Right lobe of liver (tissue), 6 donors: ENCODE measurements around the gene RIMS4. TPM values are rescaled to one million over a fixed set of nuclear protein-coding genes. Genes with fewer than 3 reads are reported as not detected.

Source experiments
- ATAC-seq, 4 donors: fragments of 200-7000 bp; cut with Tn5 transposase; one replicate each; pipeline ENCODE4 v1.9.1; 2020; ENCODE audit warnings: mild to moderate bottlenecking in 4 of 4, moderate library complexity in 4 of 4
- DNase-seq, 3 donors: peaks; one replicate each; pipeline ENCODE4 v3.0.0-alpha.2; 2020
- H3K27ac ChIP-seq, 3 donors: fragments of 200-600 bp; one replicate each; pipeline ENCODE4 v1.8.0; 2022
- H3K27me3 ChIP-seq, 2 donors: fragments of 200-600 bp; one replicate each; pipeline ENCODE4 v1.8.0; 2022
- H3K36me3 ChIP-seq, 4 donors: fragments of 200-600 bp; sonication (generic) in 1 of 4; one replicate each; pipeline versions ENCODE4 v1.5.1 to v1.8.0; 2017 to 2022; ENCODE audit warnings: control low read depth in 1 of 4
- H3K4me1 ChIP-seq, 4 donors: fragments of 200-600 bp; sonication (generic) in 1 of 4; one replicate each; pipeline versions ENCODE4 v1.5.1 to v1.8.0; 2017 to 2022; ENCODE audit warnings: control low read depth in 1 of 4
- H3K4me3 ChIP-seq, 3 donors: fragments of 200-600 bp; one replicate each; pipeline ENCODE4 v1.8.0; 2022
- H3K9me3 ChIP-seq, 4 donors: fragments of 200-600 bp; sonication (generic) in 1 of 4; one replicate each; pipeline versions ENCODE4 v1.5.1 to v1.8.0; 2017 to 2022; ENCODE audit warnings: control low read depth in 1 of 4
- POLR2A ChIP-seq: fragments of 450-650 bp; IDR thresholded peaks from one replicate; pipeline ENCODE4 v1.6.1; 2017; ENCODE audit warnings: antibody characterized with exemption, mild to moderate bottlenecking
- WGBS: methylation state at CpG from one replicate; pipeline ENCODE4 v1.1.6; 2018; ENCODE audit warnings: low coverage, low lambda C conversion rate; ENCODE audit not compliant: insufficient coverage; ENCODE audit errors: missing lambda C conversion rate; 5-methylcytosine and 5-hydroxymethylcytosine counted together
- intact Hi-C, 2 donors: fragments of 100-400 bp; cut with DNase I; formaldehyde crosslinking; loops; one replicate each; pipeline versions ENCODE4 v1.11.2 to v1.14.1; 2022
- total RNA-seq, 6 experiments: library from RNA; depleted of rRNA in 2 of 6; stranded (reverse); fragments of >200 nt in 2 of 6; fragmentation: NEBNext Ultra II Directional in 3 of 6; extraction: Animal tissue kit (Norgen Biotek cat#: 25700) in 3 of 6; gene quantifications; one replicate each; pipeline versions ENCODE4 v1.1.0 to v1.2.4, GENCODE V29; 2016 to 2023
- TF ChIP-seq, protein P1 (sequence below), 4 donors: fragments of 200-600 bp in 3 of 4; fragments of 450-650 bp in 1 of 4; IDR thresholded peaks; one replicate each; pipeline versions ENCODE4 v1.5.1 to v1.8.0; 2016 to 2022; ENCODE audit warnings: antibody characterized with exemption in 4 of 4, mild to moderate bottlenecking in 2 of 4
- donor health status: DM: no; HTN: yes; CAD: no.
- donor health status: DM: no; HTN: no; CAD: no.
- donor health status: DM: no; HTN: no; CAD: no.
- donor health status: DM: no; HTN: yes; CAD: no.
- donor health status: DM: no; HTN: yes; CAD: no.

The RIMS4 gene
- total RNA-seq, 6 experiments from 2014 or later = not detected

- Histone ChIP-seq H3K36me3 (no peaks in the 10 kb centered on the region), H3K4me3 (no peak overlapping the region), H3K9me3 (no peaks in the 10 kb centered on the region), H3K27ac (no peak overlapping the region), H3K27me3 (no peaks in the 10 kb centered on the region), H3K4me1 (no peaks in the 10 kb centered on the region)
- TF ChIP-seq, protein P1, sequence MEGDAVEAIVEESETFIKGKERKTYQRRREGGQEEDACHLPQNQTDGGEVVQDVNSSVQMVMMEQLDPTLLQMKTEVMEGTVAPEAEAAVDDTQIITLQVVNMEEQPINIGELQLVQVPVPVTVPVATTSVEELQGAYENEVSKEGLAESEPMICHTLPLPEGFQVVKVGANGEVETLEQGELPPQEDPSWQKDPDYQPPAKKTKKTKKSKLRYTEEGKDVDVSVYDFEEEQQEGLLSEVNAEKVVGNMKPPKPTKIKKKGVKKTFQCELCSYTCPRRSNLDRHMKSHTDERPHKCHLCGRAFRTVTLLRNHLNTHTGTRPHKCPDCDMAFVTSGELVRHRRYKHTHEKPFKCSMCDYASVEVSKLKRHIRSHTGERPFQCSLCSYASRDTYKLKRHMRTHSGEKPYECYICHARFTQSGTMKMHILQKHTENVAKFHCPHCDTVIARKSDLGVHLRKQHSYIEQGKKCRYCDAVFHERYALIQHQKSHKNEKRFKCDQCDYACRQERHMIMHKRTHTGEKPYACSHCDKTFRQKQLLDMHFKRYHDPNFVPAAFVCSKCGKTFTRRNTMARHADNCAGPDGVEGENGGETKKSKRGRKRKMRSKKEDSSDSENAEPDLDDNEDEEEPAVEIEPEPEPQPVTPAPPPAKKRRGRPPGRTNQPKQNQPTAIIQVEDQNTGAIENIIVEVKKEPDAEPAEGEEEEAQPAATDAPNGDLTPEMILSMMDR (IDR thresholded peaks at IDR 0.05) = no peak
- TF ChIP-seq POLR2A = no peak
- ATAC-seq (no peak), DNase-seq (no peak)
- WGBS = 73% methylated on average over 6 of the region's 18 CpGs
- intact Hi-C loops = loop anchor here (10.0 kb wide), 1 partner anchor 109 kb away; no protein-coding TSS in a partner anchor
Observed at GRCh38 chr20:44756011-44756688, 54.2 kb downstream of the RIMS4 start.

- no peak overlapping the region for H3K4me3 ChIP-seq
- 53% methylated on average over 4 of the region's 7 CpGs for WGBS
- H3K36me3 ChIP-seq = no peaks in the 10 kb centered on the region
- no peak overlapping the region for H3K27ac ChIP-seq
- TF ChIP-seq POLR2A = no peak
- TF ChIP-seq, protein P1 (IDR thresholded peaks at IDR 0.05) = no peak
- H3K9me3 ChIP-seq = no peaks in the 10 kb centered on the region
- intact Hi-C loops = loop anchor here (10.0 kb wide), 1 partner anchor 110 kb away; no protein-coding TSS in a partner anchor
- ATAC-seq (no peak), DNase-seq (no peak)
- H3K27me3 ChIP-seq = peaks cover 0 to 4% of the 10 kb centered on the region in 2 donors
- no peaks in the 10 kb centered on the region for H3K4me1 ChIP-seq
Observed at GRCh38 chr20:44754554-44754953, 55.8 kb downstream of the RIMS4 start.

DNA sequence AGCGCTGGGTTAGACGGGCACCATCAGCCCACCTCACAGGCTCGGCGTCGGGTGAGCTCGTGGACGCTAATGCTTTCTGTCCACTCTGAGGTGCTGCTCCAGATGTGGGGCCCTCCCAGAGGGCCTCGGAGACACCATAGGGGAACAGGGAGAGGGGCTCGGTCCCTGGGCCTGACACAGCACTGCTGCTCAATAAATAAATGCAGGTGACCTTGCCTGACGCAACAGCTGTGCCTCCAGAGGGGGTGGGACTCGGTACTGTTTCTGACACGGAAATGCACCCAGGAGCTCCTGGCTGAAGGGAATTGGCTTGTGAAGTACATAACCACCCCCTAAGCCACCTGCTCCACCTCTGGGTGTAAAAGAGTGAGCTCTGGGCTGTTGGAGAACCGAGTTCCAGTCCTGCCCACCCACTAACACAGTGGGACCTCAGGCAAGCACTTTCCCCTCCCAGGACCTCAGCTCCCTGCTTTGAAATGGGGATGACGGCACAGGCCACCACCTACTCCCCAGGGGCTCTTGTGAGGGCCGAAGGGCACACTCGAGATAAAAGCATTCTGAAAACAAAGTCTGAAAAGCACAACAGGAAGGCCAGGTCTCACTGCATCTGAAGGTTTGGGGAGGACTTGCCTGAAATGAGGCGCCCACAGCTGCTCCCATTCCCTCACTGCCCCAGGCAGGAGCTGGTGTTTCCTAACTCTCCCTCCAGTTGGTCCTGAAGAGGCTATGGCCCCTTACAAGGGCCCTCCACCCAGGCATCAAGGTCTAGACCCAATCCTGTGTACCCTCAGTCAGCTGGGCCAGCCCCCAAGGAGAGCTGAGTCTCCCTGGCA lies 58.0 kb downstream of the RIMS4 start:
- ATAC-seq (no peak), DNase-seq (no peak)
- Histone ChIP-seq H3K27me3 (peaks cover 0 to 4% of the 10 kb centered on the region in 2 donors), H3K9me3 (no peaks in the 10 kb centered on the region), H3K4me1 (peaks cover 0 to 1% (median 0%) of the 10 kb centered on the region in 4 donors), H3K27ac (no peak overlapping the region), H3K4me3 (no peak overlapping the region), H3K36me3 (no peaks in the 10 kb centered on the region)
- TF ChIP-seq, protein P1 (IDR thresholded peaks at IDR 0.05) = no peak
- no peak for TF ChIP-seq POLR2A
- WGBS = 51% methylated on average over 6 of the region's 17 CpGs
- intact Hi-C loops = loop anchor here (10.0 kb wide), 1 partner anchor 112 kb away; no protein-coding TSS in a partner anchor

- intact Hi-C loops = loop anchor here (10.0 kb wide), 1 partner anchor 115 kb away; no protein-coding TSS in a partner anchor
- ATAC-seq (no peak), DNase-seq (no peak)
- H3K36me3 ChIP-seq = no peaks in the 10 kb centered on the region
- H3K4me3 ChIP-seq = no peak overlapping the region
- H3K27ac ChIP-seq = no peak overlapping the region
- no peaks in the 10 kb centered on the region for H3K9me3 ChIP-seq
- H3K27me3 ChIP-seq = peaks cover 0 to 4% of the 10 kb centered on the region in 2 donors
- peaks cover 0 to 19% (median 4%) of the 10 kb centered on the region in 4 donors for H3K4me1 ChIP-seq
- WGBS = 24% methylated on average over 19 of the region's 73 CpGs
- TF ChIP-seq POLR2A = no peak
- TF ChIP-seq, protein P1 (IDR thresholded peaks at IDR 0.05) = peak in 1 of 4 donors; percentile 8
Observed at GRCh38 chr20:44750081-44750805, 60.1 kb downstream of the RIMS4 start.
